Psoas muscle (tissue), 8 donors: ENCODE measurements around the gene UTF1. TPM values are rescaled to one million over a fixed set of nuclear protein-coding genes. Genes with fewer than 3 reads are reported as not detected.

Experiments used
- ATAC-seq, 4 donors: fragments of 200-7000 bp; cut with Tn5 transposase; one replicate each; pipeline ENCODE4 v1.9.1; 2020; ENCODE audit warnings: moderate library complexity in 3 of 4, mild to moderate bottlenecking in 2 of 4
- DNase-seq, 2 donors: peaks; one replicate each; pipeline ENCODE4 v3.0.0-alpha.2; 2020
- H3K27ac ChIP-seq: fragments of 200-600 bp; one replicate; pipeline ENCODE4 v1.8.0; 2022
- H3K27me3 ChIP-seq, 3 donors: fragments of 200-600 bp in 1 of 3; one replicate each; pipeline versions ENCODE4 v1.6.1 to v1.8.0; 2013 to 2022; ENCODE audit warnings: low read length in 2 of 3, mild to moderate bottlenecking in 2 of 3, moderate library complexity in 1 of 3; ENCODE audit not compliant: insufficient read depth in 3 of 3
- H3K36me3 ChIP-seq, 2 donors: fragments of 200-600 bp in 1 of 2; one replicate each; pipeline versions ENCODE4 v1.6.1 to v1.8.0; 2013 to 2022; ENCODE audit warnings: low read depth in 1 of 2, mild to moderate bottlenecking in 1 of 2, moderate library complexity in 1 of 2; ENCODE audit not compliant: insufficient read depth in 1 of 2
- H3K4me1 ChIP-seq: fragments of 200-600 bp; one replicate; pipeline ENCODE4 v1.8.0; 2022
- H3K4me3 ChIP-seq: fragments of 200-600 bp; one replicate; pipeline ENCODE4 v1.8.0; 2022; ENCODE audit warnings: mild to moderate bottlenecking
- H3K9me3 ChIP-seq: fragments of 200-600 bp; one replicate; pipeline ENCODE4 v1.8.0; 2022
- CTCF ChIP-seq: fragments of 200-600 bp; IDR thresholded peaks from one replicate; pipeline ENCODE4 v1.8.0; 2022; ENCODE audit warnings: antibody characterized with exemption
- WGBS, 3 donors: extraction: QIAGEN DNeasy Blood & Tissue Kit; methylation state at CpG; one replicate each; pipeline versions ENCODE4 v1.1.6 to v1.1.7; 2013; 5-methylcytosine and 5-hydroxymethylcytosine counted together
- intact Hi-C, 2 donors: fragments of 100-400 bp; cut with DNase I; formaldehyde crosslinking; loops; one replicate each; pipeline versions ENCODE4 v1.11.0 to v1.14.2; 2022
- polyA plus RNA-seq, 3 donors: library from polyadenylated mRNA; stranded (reverse); fragments of 200-250 nt; gene quantifications; one replicate each; pipeline ENCODE4 v1.2.3, GENCODE V29; 2013
- total RNA-seq, 4 donors: library from RNA; stranded (reverse); fragmentation: NEBNext Ultra II Directional in 2 of 4; extraction: Animal tissue kit (Norgen Biotek cat#: 25700) in 2 of 4; gene quantifications; one replicate each; pipeline versions ENCODE4 v1.2.1 to v1.2.4, GENCODE V29; 2021 to 2023
- donor health status: healthy with polysubstance abuse.
- donor health status: DM: no; HTN: no; CAD: no; lungs with moderate emphysema.
- donor health status: Bipolar disorder and iron deficiency.
- donor health status: healthy.
- donor health status: DM: yes; HTN: yes; CAD: no.
- donor health status: DM: no; HTN: no; CAD: no.
- donor health status: DM: no; HTN: no; CAD: no.
- donor health status: DM: yes; HTN: yes; CAD: no.

Gene UTF1
- total and polyA plus RNA-seq, 7 donors: not detected

GRCh38 chr10:133276435-133277201, 46.6 kb downstream of the UTF1 start, which contains the start of gene ADAM8:
TSS of gene ADAM8 (minus strand) at chr10:133276868. CDS start at chr10:133276817, 51 bp downstream.
- Histone ChIP-seq H3K27ac (no peak within 1 kb of the TSS), H3K4me1 (no peaks in the 10 kb centered on the region), H3K27me3 (peaks cover 0 to 29% (median 7%) of the 10 kb centered on the region in 3 donors), H3K36me3 (peaks cover 4 to 32% of the 10 kb centered on the region in 2 donors), H3K9me3 (no peaks in the 10 kb centered on the region), H3K4me3 (peak within 1 kb of the TSS; percentile 15)
- TF ChIP-seq CTCF: no peak
- ATAC-seq (peak; percentile 22 to 38 (median 28)), DNase-seq (peak in 1 of 2 donors; percentile 62)
- intact Hi-C loops: no loop called here
- WGBS, 3 donors: 4 to 6% (median 5%) methylated on average over 45 to 63 of the region's 63 CpGs

GRCh38 chr10:133277277-133277992, 47.4 kb downstream of the UTF1 start:
- no peak for TF ChIP-seq CTCF
- Histone ChIP-seq H3K36me3 (peaks cover 4 to 41% of the 10 kb centered on the region in 2 donors), H3K4me1 (no peaks in the 10 kb centered on the region), H3K9me3 (no peaks in the 10 kb centered on the region), H3K4me3 (no peak overlapping the region), H3K27me3 (peaks cover 0 to 29% (median 7%) of the 10 kb centered on the region in 3 donors), H3K27ac (no peak overlapping the region)
- ATAC-seq: peak in 2 of 4 donors; percentile 21 to 35
- no peak for DNase-seq
- intact Hi-C loops: no loop called here
- WGBS, 3 donors: 52 to 61% (median 55%) methylated on average over 25 of the region's 25 CpGs

GRCh38 chr10:133277993-133278576, 48.1 kb downstream of the UTF1 start:
- Histone ChIP-seq H3K27me3 (peaks cover 0 to 29% (median 7%) of the 10 kb centered on the region in 3 donors), H3K4me3 (no peak overlapping the region), H3K9me3 (no peaks in the 10 kb centered on the region), H3K27ac (no peak overlapping the region), H3K36me3 (peaks cover 4 to 47% of the 10 kb centered on the region in 2 donors), H3K4me1 (no peaks in the 10 kb centered on the region)
- no peak for TF ChIP-seq CTCF
- DNase-seq: peak in 1 of 2 donors; percentile 54
- 75 to 85% (median 84%) methylated on average over 12 of the region's 12 CpGs for WGBS, 3 donors
- intact Hi-C loops: no loop called here
- ATAC-seq: peak in 1 of 4 donors; percentile 5

GRCh38 chr10:133278577-133279265, 48.7 kb downstream of the UTF1 start:
- H3K4me3 ChIP-seq: no peak overlapping the region
- H3K9me3 ChIP-seq: no peaks in the 10 kb centered on the region
- H3K36me3 ChIP-seq: peaks cover 4 to 53% of the 10 kb centered on the region in 2 donors
- peaks cover 0 to 29% (median 7%) of the 10 kb centered on the region in 3 donors for H3K27me3 ChIP-seq
- intact Hi-C loops: no loop called here
- H3K27ac ChIP-seq: no peak overlapping the region
- peak in 3 of 4 donors; percentile 13 to 18 (median 13) for ATAC-seq
- DNase-seq: peak in 1 of 2 donors; percentile 74
- H3K4me1 ChIP-seq: no peaks in the 10 kb centered on the region
- WGBS, 3 donors: 76 to 81% (median 80%) methylated on average over 19 of the region's 19 CpGs
- no peak for TF ChIP-seq CTCF
